ENCODE data around the gene MGME1. TPM values are rescaled to one million over a fixed set of nuclear protein-coding genes. Genes with fewer than 3 reads are reported as not detected.

The MGME1 gene
- total and polyA plus RNA-seq, 9 of the 15 experiments (the other 6 are each of a cell fraction or from before 2014, with no cell fraction given), result 13.4 to 45.1 (median 30.6) TPM

DNA sequence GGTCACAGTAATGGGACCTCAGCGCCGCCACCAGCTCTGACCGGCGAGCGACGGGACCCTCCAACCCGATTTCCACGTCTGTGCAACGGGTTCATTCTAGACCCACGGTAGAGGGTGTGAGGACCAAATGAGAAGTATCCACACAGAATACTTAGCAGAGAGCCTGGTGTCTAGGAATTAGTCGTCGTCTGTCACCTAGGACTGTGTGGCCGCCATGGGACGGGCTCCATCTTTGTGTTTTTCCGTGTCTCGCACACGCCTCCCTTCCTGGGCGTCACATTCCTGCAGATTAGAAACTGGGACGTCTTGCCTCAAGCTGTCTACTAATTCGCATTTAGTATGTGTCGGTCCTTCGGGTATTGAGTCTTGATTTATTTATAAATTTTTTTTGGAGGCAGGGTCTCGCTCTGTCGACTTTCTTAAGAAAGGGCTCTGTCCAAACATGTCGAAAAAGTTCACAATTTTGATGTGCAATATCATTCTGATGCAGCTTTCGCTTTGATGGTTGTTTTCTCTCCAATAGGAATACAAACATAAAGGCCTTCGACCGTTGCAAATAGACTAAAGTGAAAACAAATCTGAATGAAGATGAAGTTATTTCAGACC lies 563 bp downstream of the MGME1 start (continued):
- TF ChIP-seq, protein P1, sequence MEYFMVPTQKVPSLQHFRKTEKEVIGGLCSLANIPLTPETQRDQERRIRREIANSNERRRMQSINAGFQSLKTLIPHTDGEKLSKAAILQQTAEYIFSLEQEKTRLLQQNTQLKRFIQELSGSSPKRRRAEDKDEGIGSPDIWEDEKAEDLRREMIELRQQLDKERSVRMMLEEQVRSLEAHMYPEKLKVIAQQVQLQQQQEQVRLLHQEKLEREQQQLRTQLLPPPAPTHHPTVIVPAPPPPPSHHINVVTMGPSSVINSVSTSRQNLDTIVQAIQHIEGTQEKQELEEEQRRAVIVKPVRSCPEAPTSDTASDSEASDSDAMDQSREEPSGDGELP (CRISPR knock-in tag; IDR thresholded peaks at IDR 0.05; ENCODE audit: borderline replicate concordance), result no peak
- TF ChIP-seq TEAD1 (CRISPR knock-in tag; IDR thresholded peaks at IDR 0.05) (no peak), RB1 (IDR thresholded peaks at IDR 0.05; ENCODE audit: low read depth) (no peak), SMAD1 (IDR thresholded peaks at IDR 0.05; ENCODE audit: low read depth, low read length, partially characterized antibody) (peak; percentile 1), FOXA1 (IDR thresholded peaks at IDR 0.05; ENCODE audit: borderline replicate concordance) (no peak), SMAD3 (CRISPR knock-in tag; conservative IDR thresholded peaks at IDR 0.05) (no peak), RBM39 (optimal IDR thresholded peaks at IDR 0.05; ENCODE audit: low read depth, low read length) (no peak), HMG20B (CRISPR knock-in tag; IDR thresholded peaks at IDR 0.05) (no peak), HNRNPH1 (optimal IDR thresholded peaks at IDR 0.05; ENCODE audit: low read depth, low read length) (no peak), SIRT6 (IDR thresholded peaks at IDR 0.05; ENCODE audit: low read depth, low read length) (no peak), NFRKB (IDR thresholded peaks at IDR 0.05; ENCODE audit: low read depth) (0 out of 2 replicates have a peak, but pooled peaks have one; percentile 21), NELFE (IDR thresholded peaks at IDR 0.05; ENCODE audit: insufficient read depth, insufficient read length) (no peak), BACH1 (tag; IDR thresholded peaks at IDR 0.05) (no peak), SIN3A (IDR thresholded peaks at IDR 0.05; ENCODE audit: borderline replicate concordance in 2 of 2, control insufficient read depth in 1 of 2, low read depth in 2 of 2, low read length in 2 of 2) (peak in 1 of 2 experiments; percentile 39; a peak in 1 of 4 replicates), MAFG (tag; conservative IDR thresholded peaks at IDR 0.05) (no peak), ZNF316 (IDR thresholded peaks at IDR 0.05) (no peak), CBFB (CRISPR knock-in tag; IDR thresholded peaks at IDR 0.05) (peak; percentile 1; the same call in 1 of the 2 replicates), ZBED1 (IDR thresholded peaks at IDR 0.05) (no peak; the same call in 1 of the 2 replicates)
- TF ChIP-seq, protein P2, sequence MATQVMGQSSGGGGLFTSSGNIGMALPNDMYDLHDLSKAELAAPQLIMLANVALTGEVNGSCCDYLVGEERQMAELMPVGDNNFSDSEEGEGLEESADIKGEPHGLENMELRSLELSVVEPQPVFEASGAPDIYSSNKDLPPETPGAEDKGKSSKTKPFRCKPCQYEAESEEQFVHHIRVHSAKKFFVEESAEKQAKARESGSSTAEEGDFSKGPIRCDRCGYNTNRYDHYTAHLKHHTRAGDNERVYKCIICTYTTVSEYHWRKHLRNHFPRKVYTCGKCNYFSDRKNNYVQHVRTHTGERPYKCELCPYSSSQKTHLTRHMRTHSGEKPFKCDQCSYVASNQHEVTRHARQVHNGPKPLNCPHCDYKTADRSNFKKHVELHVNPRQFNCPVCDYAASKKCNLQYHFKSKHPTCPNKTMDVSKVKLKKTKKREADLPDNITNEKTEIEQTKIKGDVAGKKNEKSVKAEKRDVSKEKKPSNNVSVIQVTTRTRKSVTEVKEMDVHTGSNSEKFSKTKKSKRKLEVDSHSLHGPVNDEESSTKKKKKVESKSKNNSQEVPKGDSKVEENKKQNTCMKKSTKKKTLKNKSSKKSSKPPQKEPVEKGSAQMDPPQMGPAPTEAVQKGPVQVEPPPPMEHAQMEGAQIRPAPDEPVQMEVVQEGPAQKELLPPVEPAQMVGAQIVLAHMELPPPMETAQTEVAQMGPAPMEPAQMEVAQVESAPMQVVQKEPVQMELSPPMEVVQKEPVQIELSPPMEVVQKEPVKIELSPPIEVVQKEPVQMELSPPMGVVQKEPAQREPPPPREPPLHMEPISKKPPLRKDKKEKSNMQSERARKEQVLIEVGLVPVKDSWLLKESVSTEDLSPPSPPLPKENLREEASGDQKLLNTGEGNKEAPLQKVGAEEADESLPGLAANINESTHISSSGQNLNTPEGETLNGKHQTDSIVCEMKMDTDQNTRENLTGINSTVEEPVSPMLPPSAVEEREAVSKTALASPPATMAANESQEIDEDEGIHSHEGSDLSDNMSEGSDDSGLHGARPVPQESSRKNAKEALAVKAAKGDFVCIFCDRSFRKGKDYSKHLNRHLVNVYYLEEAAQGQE (IDR thresholded peaks at IDR 0.05; ENCODE audit: borderline replicate concordance), result 0 out of 2 replicates have a peak, but pooled peaks have one; percentile 3
- TF ChIP-seq, protein P2 (CRISPR knock-in tag; IDR thresholded peaks at IDR 0.05; ENCODE audit: low read depth), result no peak
- TF ChIP-seq, protein P3, sequence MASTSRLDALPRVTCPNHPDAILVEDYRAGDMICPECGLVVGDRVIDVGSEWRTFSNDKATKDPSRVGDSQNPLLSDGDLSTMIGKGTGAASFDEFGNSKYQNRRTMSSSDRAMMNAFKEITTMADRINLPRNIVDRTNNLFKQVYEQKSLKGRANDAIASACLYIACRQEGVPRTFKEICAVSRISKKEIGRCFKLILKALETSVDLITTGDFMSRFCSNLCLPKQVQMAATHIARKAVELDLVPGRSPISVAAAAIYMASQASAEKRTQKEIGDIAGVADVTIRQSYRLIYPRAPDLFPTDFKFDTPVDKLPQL (IDR thresholded peaks at IDR 0.05; ENCODE audit: extremely low read depth, insufficient read length), result no peak
